Measurements from ENCODE around the gene TAF15. TPM values are rescaled to one million over a fixed set of nuclear protein-coding genes. Genes with fewer than 3 reads are reported as not detected.
A peak's percentile ranks its signal among the peaks of the same experiment; 100 is the strongest.

Gene TAF15
- polyA plus RNA-seq, 1 donor: 177 TPM

DNA sequence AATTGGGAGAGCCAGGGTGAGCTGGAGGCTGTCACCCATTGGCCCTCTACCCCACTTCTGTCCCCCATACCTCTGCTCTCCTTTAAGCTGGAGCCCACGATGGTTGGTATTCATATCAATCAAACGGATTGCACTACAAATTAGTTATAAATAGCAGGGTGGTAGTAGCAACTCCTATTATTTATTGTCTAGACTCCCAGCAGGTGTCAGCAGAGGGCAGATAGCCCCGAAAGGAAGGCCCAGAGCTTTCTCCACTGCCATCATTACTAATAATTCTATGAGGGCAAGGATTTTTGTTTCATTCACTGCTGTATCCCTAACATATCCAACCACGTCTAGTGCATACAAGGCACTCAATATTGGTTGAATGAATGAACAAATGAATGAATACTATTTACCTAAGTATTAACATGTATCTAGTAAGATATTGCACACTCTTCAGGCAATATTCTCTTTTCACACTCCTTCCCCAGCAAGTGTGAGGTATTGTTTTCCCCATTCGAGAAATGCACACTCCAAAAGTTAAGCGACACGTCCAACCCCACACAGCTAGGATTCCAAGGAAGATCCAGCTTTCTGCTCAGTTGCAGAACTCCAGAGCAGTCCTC, 42.3 kb upstream of the TAF15 start:
- H3K4me1 ChIP-seq (ENCODE audit: control insufficient read depth, insufficient read depth, low read length): peaks cover 13% of the 10 kb centered on the region
- H3K9me3 ChIP-seq (ENCODE audit: control insufficient read depth, low read depth, low read length): no peaks in the 10 kb centered on the region
- DNase-seq: no peak
- no CpG with 5 or more reads among the region's 7 CpGs for WGBS (ENCODE audit: insufficient coverage, low lambda C conversion rate)
- H3K27me3 ChIP-seq (ENCODE audit: control insufficient read depth, insufficient read depth, low read length): no peaks in the 10 kb centered on the region
- no peak overlapping the region for H3K27ac ChIP-seq (ENCODE audit: low read length)
- no peaks in the 10 kb centered on the region for H3K36me3 ChIP-seq (ENCODE audit: control insufficient read depth, insufficient read depth, low read length)
- no peak overlapping the region for H3K4me3 ChIP-seq (ENCODE audit: low read length)

DNA sequence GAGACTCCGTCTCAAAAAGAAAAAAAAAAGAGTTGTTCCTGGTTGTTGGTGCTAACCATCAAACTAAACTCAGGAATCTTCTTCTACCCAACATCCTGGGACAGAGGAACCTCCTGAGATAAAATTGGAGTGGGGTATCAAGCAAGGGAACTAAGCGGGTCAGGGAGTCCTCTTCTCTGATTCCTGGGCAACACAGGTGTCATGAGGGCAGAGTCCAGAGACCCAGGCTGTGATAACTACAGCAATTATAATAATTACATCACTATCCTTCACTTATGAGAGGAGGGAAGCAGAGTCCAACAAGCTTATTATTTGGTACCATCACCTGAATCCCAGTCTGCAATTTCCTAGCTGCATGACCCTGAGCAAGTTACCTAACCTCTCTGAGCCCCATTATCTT, 40.5 kb upstream of the TAF15 start:
- peaks cover 13% of the 10 kb centered on the region for H3K4me1 ChIP-seq (ENCODE audit: control insufficient read depth, insufficient read depth, low read length)
- WGBS (ENCODE audit: insufficient coverage, low lambda C conversion rate): no CpG with 5 or more reads among the region's 2 CpGs
- H3K36me3 ChIP-seq (ENCODE audit: control insufficient read depth, insufficient read depth, low read length): no peaks in the 10 kb centered on the region
- no peak overlapping the region for H3K4me3 ChIP-seq (ENCODE audit: low read length)
- no peak overlapping the region for H3K27ac ChIP-seq (ENCODE audit: low read length)
- no peaks in the 10 kb centered on the region for H3K27me3 ChIP-seq (ENCODE audit: control insufficient read depth, insufficient read depth, low read length)
- peak in 1 of 2 donors; percentile 53 for DNase-seq
- H3K9me3 ChIP-seq (ENCODE audit: control insufficient read depth, low read depth, low read length): no peaks in the 10 kb centered on the region

DNA sequence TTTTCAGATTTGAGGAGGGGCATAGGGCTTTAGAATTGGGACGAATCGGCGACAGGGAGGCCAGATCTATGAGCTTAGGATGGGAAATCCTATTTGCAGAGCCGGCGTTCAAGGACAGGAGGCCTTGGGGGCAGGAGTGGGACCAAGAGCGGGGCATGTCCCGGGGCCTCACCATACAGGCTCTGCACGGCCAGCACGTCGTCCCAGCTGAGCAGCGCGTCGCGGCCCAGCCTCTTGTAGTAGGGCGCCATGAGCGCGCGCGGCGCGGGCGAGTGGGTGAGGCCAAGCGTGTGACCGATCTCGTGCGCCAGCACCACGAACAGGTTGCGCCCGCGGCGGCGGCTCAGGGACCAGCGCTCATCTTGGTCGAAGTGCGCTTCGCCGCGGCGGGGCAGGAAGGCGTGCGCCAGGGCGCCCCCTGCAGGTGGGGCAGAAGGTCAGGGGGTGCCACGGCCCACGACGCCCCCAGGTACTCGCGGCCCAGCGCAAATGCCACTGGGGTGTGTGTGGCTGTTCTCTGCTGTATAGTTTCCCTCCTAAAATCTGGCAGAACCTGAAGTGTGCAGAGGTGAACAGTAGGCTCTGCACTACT, 39.3 kb upstream of the TAF15 start:
- H3K4me1 ChIP-seq (ENCODE audit: control insufficient read depth, insufficient read depth, low read length): peaks cover 6% of the 10 kb centered on the region
- WGBS (ENCODE audit: insufficient coverage, low lambda C conversion rate): no CpG with 5 or more reads among the region's 48 CpGs
- no peaks in the 10 kb centered on the region for H3K9me3 ChIP-seq (ENCODE audit: control insufficient read depth, low read depth, low read length)
- no peak overlapping the region for H3K4me3 ChIP-seq (ENCODE audit: low read length)
- no peaks in the 10 kb centered on the region for H3K27me3 ChIP-seq (ENCODE audit: control insufficient read depth, insufficient read depth, low read length)
- H3K36me3 ChIP-seq (ENCODE audit: control insufficient read depth, insufficient read depth, low read length): no peaks in the 10 kb centered on the region
- no peak overlapping the region for H3K27ac ChIP-seq (ENCODE audit: low read length)
- no peak for DNase-seq

DNA sequence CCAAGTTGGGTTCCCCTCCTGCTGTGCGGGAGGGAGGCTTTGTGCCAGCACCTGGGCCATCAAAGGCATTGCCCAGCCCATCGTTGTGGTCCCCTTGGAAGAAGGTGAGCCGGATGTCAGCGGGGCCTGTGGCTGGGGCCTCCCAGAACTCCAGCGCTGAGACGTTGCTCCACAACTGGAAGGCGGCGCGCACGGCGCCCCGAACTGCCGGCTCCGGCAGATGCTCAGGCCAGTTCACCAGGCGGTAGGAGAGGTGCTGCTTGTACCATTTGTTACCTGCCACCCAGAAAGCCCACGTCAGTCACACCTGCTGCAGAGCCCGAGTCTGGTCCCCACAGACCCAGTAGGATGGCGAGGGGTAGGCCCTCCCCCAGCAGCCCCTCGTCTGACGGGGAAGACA, 36.2 kb upstream of the TAF15 start:
- Histone ChIP-seq H3K27ac (ENCODE audit: low read length) (peak overlapping the region; percentile 52), H3K4me1 (ENCODE audit: control insufficient read depth, insufficient read depth, low read length) (no peaks in the 10 kb centered on the region), H3K4me3 (ENCODE audit: low read length) (no peak overlapping the region), H3K27me3 (ENCODE audit: control insufficient read depth, insufficient read depth, low read length) (no peaks in the 10 kb centered on the region), H3K36me3 (ENCODE audit: control insufficient read depth, insufficient read depth, low read length) (no peaks in the 10 kb centered on the region), H3K9me3 (ENCODE audit: control insufficient read depth, low read depth, low read length) (no peaks in the 10 kb centered on the region)
- WGBS (ENCODE audit: insufficient coverage, low lambda C conversion rate): no CpG with 5 or more reads among the region's 20 CpGs
- DNase-seq: no peak

DNA sequence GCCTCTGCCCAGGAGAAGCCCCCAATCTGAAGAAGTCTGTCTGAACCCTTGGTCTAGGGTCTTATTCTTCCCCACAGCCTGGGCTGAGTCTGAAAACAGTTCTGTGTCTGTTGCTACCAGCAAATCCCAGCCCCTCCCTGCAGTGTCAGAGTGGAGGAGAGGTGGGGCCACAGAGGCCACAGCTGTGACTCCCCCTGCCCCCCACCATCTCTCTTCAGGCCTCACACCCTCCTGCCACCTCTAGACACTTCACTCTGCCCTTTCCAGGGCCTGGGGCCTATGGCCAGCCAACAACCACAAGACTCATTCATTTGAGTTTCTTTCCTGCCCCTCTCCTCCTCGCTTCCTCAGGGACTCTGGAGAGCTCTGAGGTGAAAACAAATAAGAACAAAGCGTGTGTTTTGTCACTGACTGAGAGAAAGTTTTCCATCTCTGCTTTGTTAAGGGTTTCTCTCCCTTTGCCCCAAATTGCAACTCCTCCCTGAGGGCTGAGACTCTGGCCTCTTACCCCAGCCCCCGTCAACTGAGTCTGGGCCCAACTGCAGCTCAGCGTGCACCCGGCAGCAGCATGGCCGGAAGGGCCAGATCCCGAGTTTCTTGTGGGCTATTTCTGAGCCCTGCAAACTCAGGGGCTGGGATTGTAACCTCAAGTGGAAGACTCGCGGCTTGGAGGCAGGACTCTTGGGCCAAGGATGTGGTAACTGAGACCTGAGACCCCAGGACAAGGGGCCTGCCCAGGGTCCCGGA, 35.4 kb upstream of the TAF15 start:
- no peaks in the 10 kb centered on the region for H3K9me3 ChIP-seq (ENCODE audit: control insufficient read depth, low read depth, low read length)
- WGBS (ENCODE audit: insufficient coverage, low lambda C conversion rate): no CpG with 5 or more reads among the region's 10 CpGs
- H3K27me3 ChIP-seq (ENCODE audit: control insufficient read depth, insufficient read depth, low read length): no peaks in the 10 kb centered on the region

DNA sequence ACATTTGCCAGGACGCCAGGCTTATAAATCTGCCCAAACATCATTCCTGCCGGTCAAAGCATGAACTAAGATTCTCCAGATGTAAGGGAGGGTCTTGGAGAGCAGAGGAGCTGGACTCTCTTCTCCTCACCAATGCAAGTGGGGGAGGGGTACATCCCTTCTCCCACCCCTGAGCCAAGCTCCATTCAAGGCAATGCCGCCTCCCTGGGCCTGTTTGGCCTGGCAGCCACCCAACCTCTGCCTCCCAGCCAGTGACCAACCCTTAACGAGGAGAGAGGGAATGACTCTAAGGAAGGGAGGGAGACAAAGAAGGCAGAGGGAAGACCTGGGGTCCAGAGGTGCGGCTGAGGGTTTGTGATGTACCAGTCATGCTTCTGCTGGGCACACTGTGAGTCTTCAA, 34.8 kb upstream of the TAF15 start:
- H3K36me3 ChIP-seq (ENCODE audit: control insufficient read depth, insufficient read depth, low read length): no peaks in the 10 kb centered on the region
- DNase-seq: no peak
- peak overlapping the region; percentile 52 for H3K27ac ChIP-seq (ENCODE audit: low read length)
- H3K9me3 ChIP-seq (ENCODE audit: control insufficient read depth, low read depth, low read length): no peaks in the 10 kb centered on the region
- H3K27me3 ChIP-seq (ENCODE audit: control insufficient read depth, insufficient read depth, low read length): no peaks in the 10 kb centered on the region
- H3K4me3 ChIP-seq (ENCODE audit: low read length): no peak overlapping the region
- no CpG with 5 or more reads among the region's 5 CpGs for WGBS (ENCODE audit: insufficient coverage, low lambda C conversion rate)
- no peaks in the 10 kb centered on the region for H3K4me1 ChIP-seq (ENCODE audit: control insufficient read depth, insufficient read depth, low read length)

More for the DNA sequence above, 35.4 kb upstream of the TAF15 start:
- no peaks in the 10 kb centered on the region for H3K4me1 ChIP-seq (ENCODE audit: control insufficient read depth, insufficient read depth, low read length)
- DNase-seq: no peak
- H3K4me3 ChIP-seq (ENCODE audit: low read length): no peak overlapping the region
- peak overlapping the region; percentile 52 for H3K27ac ChIP-seq (ENCODE audit: low read length)
- H3K36me3 ChIP-seq (ENCODE audit: control insufficient read depth, insufficient read depth, low read length): no peaks in the 10 kb centered on the region

DNA sequence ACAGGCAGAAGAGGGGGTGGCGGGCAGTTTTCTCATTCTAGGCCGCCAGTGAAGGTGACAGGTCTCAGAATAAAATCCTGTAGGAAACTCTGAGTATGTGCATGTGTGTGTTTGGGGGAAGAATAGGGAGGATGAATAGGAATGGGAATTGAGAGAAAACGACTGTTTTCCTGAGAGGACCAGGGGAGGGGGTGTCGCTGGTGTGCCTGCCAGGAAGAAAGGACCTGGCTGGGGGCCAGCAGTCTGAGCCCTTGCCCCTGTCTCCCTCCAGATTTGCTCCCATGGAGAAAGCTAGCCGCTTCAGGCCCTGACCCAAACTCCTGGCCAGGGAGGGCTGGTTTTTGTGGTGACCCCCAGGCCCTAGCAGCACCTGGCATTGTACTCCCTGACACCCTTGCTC, 34.2 kb upstream of the TAF15 start:
- Histone ChIP-seq H3K4me1 (ENCODE audit: control insufficient read depth, insufficient read depth, low read length) (no peaks in the 10 kb centered on the region), H3K36me3 (ENCODE audit: control insufficient read depth, insufficient read depth, low read length) (no peaks in the 10 kb centered on the region), H3K27ac (ENCODE audit: low read length) (peak overlapping the region; percentile 52), H3K27me3 (ENCODE audit: control insufficient read depth, insufficient read depth, low read length) (no peaks in the 10 kb centered on the region), H3K4me3 (ENCODE audit: low read length) (no peak overlapping the region), H3K9me3 (ENCODE audit: control insufficient read depth, low read depth, low read length) (no peaks in the 10 kb centered on the region)
- no CpG with 5 or more reads among the region's 5 CpGs for WGBS (ENCODE audit: insufficient coverage, low lambda C conversion rate)
- no peak for DNase-seq

DNA sequence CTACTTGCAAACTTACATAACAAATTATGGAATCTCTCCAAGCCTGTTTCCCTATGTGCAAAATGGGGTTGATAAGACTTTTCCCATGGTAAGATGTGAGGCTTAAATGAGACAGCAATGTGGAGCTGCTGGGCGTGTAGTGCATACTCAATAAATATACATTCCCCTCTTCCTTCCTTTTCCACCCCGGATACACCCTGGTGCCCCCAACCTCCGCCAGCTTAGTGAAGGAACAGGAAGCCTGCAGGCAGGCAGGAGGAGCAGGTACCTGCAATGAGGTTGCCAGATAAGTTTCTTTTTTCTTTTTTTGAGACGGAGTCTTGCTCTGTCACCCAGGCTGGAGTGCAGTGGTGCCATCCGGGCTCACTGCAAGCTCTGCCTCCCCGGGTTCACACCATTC, 33.7 kb upstream of the TAF15 start:
- Histone ChIP-seq H3K9me3 (ENCODE audit: control insufficient read depth, low read depth, low read length) (no peaks in the 10 kb centered on the region), H3K4me1 (ENCODE audit: control insufficient read depth, insufficient read depth, low read length) (no peaks in the 10 kb centered on the region), H3K4me3 (ENCODE audit: low read length) (no peak overlapping the region), H3K36me3 (ENCODE audit: control insufficient read depth, insufficient read depth, low read length) (no peaks in the 10 kb centered on the region), H3K27ac (ENCODE audit: low read length) (no peak overlapping the region), H3K27me3 (ENCODE audit: control insufficient read depth, insufficient read depth, low read length) (no peaks in the 10 kb centered on the region)
- no CpG with 5 or more reads among the region's 6 CpGs for WGBS (ENCODE audit: insufficient coverage, low lambda C conversion rate)
- DNase-seq: no peak

DNA sequence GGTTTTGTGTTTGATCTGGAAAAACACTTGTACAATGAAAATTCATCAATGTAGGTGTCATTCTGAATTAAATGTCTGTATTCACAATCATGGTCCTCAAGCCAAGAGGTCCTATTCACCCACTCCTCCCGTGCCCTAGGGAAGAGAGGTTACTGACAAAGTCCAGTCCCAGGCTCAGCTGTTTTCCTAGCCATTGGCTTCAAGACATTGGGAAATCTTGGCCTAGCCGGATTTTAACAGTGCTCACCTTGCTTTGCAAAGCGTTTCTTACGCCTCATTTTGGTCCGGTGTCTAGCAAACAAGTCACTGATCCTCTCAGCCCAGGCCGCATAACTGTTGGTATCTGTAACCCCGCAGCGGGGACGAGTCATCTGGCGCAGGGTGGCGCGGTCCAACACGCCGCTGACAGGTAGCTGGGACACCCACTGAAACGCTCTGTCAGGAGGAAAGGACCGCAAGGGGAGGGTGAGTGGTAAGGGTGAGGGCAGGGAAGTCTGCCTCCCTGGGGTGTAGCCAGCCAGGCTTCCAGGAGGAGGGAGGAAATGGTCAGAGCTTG, 30.6 kb upstream of the TAF15 start:
- H3K4me1 ChIP-seq (ENCODE audit: control insufficient read depth, insufficient read depth, low read length): peaks cover 8% of the 10 kb centered on the region
- H3K4me3 ChIP-seq (ENCODE audit: low read length): no peak overlapping the region
- no peaks in the 10 kb centered on the region for H3K36me3 ChIP-seq (ENCODE audit: control insufficient read depth, insufficient read depth, low read length)
- no peaks in the 10 kb centered on the region for H3K27me3 ChIP-seq (ENCODE audit: control insufficient read depth, insufficient read depth, low read length)
- WGBS (ENCODE audit: insufficient coverage, low lambda C conversion rate): no CpG with 5 or more reads among the region's 16 CpGs
- DNase-seq: no peak
- H3K27ac ChIP-seq (ENCODE audit: low read length): no peak overlapping the region
- no peaks in the 10 kb centered on the region for H3K9me3 ChIP-seq (ENCODE audit: control insufficient read depth, low read depth, low read length)

DNA sequence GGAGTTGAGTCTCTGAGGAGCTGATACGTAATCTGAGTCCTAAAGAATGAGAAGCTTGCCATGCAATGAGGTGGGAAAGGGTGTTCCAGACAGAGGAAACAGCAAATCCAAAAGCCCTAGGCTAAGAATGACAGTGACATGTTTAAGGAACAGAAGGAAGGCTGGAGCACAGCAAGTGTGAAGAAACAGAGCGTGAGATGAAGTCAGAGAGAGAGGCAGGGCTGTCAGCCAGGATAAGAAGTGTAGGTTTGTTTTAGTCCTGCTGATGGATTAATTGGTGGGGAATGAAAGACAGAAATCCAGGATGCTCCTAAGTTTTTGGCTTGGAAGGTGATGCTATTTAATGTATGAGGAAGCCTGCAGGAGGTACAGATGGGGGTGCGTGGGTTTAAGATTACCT, 28.3 kb upstream of the TAF15 start:
- no peak for DNase-seq
- Histone ChIP-seq H3K4me3 (ENCODE audit: low read length) (no peak overlapping the region), H3K36me3 (ENCODE audit: control insufficient read depth, insufficient read depth, low read length) (no peaks in the 10 kb centered on the region), H3K9me3 (ENCODE audit: control insufficient read depth, low read depth, low read length) (no peaks in the 10 kb centered on the region), H3K4me1 (ENCODE audit: control insufficient read depth, insufficient read depth, low read length) (peaks cover 21% of the 10 kb centered on the region), H3K27ac (ENCODE audit: low read length) (no peak overlapping the region), H3K27me3 (ENCODE audit: control insufficient read depth, insufficient read depth, low read length) (no peaks in the 10 kb centered on the region)
- 70% methylated on average over 2 of the region's 3 CpGs for WGBS (ENCODE audit: insufficient coverage, low lambda C conversion rate)

All from large intestine (tissue), 3 donors.